Stimulated activated CD4-positive, alpha-beta T cell treated with anti-CD3 and anti-CD28 coated beads, TNF-alpha, amount 100 ng/mL, for 24 hours (primary cell): ENCODE measurements around the gene PRPF19.

Experiments used
- DNase-seq, 3 experiments: peaks; one replicate each; pipeline ENCODE4 v3.0.0-alpha.2; 2020; ENCODE audit warnings: low read depth in 3 of 3

PRPF19 gene

DNA sequence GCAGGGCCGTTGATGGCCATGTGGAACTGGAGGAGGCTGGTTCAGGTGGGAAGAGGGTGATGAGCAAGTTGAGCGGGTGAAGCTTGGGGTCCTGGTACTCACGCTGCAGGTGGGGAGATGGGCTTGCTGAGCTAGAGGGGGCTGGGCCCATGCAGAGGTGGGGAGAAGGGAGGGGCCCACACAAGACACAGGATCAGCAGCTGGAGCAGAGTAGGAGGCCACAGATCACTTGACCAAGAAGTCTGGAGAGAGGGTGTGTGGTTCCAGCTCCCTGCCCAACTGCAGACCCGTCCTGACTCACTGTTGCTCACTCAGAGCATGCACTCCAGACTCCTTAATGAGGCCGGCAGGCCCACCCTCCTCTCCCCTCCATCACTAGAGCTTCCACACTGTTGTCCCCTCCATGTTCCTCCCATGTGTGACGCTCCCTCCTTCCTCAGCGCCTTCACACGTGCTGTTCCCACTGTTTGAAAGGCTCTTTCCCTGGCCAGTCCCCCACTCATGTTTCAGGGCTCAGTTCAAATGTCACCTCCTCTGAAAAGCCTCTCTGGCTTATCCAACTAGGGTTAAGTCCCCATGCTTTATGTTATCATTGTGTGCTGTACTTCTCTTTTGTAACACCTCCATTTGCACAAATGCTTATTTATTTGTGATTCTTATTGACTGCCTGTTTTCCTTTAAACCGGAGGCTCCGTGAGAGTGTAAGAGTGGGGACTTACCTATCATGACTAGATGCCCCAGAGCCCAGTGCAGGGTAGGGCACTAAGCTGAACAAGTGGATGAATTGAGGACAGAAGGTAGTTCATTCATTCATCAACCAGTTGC is 62.1 kb downstream of the PRPF19 start:
- no peak for DNase-seq

- DNase-seq = no peak
Observed at GRCh38 chr11:60842668-60843600, 63.5 kb downstream of the PRPF19 start.

DNA sequence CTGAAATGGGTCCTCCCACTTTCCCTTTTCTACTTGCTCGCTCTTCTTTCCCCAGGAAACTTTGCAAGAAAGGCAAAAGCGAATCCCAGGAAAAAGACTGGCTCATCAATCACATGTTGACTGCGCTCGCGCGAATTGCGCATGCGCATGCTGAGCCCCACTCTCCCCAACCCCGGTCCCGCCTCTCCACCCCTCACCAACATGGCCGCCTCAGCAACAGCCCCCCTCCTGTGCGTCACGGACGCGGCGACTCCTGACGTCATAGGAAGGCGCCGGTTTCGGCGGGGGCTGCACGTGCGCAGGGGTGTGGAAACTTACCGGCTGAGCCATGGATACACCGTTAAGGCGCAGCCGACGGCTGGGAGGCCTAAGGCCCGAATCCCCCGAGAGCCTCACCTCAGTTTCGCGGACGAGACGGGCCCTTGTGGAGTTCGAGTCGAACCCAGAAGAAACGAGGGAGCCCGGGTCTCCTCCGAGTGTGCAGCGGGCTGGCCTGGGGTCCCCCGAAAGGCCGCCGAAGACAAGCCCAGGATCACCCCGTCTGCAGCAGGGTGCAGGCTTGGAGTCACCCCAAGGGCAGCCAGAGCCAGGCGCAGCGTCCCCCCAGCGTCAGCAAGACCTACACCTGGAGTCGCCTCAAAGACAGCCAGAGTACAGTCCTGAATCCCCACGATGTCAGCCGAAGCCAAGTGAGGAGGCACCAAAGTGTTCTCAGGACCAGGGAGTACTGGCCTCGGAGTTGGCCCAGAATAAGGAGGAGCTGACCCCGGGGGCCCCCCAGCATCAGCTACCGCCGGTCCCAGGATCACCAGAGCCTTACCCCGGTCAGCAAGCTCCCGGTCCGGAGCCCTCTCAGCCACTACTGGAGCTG is 64.4 kb downstream of the PRPF19 start, which contains the start of gene CCDC86:
Gene CCDC86, plus strand, starts transcription at position 317 of the 871 bp plus-strand sequence. Its CDS starts 12 bp downstream, at position 329.
- peak; percentile 98 for DNase-seq
